Stimulated activated CD8-positive, alpha-beta memory T cell treated with anti-CD3 and anti-CD28 coated beads, Interleukin-12 subunit alpha, Interleukin-12 subunit beta, amount 100 ng/mL, for 24 hours (primary cell): ENCODE results near the gene C3orf70.

Source experiments
- DNase-seq: peaks from one replicate; pipeline ENCODE4 v3.0.0-alpha.2; 2020; ENCODE audit errors: extremely low read depth

Gene C3orf70, protein sequence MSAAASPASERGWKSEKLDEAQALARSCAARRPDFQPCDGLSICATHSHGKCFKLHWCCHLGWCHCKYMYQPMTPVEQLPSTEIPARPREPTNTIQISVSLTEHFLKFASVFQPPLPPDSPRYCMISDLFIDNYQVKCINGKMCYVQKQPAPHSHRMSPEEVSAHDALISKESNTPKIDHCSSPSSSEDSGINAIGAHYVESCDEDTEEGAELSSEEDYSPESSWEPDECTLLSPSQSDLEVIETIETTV

DNA sequence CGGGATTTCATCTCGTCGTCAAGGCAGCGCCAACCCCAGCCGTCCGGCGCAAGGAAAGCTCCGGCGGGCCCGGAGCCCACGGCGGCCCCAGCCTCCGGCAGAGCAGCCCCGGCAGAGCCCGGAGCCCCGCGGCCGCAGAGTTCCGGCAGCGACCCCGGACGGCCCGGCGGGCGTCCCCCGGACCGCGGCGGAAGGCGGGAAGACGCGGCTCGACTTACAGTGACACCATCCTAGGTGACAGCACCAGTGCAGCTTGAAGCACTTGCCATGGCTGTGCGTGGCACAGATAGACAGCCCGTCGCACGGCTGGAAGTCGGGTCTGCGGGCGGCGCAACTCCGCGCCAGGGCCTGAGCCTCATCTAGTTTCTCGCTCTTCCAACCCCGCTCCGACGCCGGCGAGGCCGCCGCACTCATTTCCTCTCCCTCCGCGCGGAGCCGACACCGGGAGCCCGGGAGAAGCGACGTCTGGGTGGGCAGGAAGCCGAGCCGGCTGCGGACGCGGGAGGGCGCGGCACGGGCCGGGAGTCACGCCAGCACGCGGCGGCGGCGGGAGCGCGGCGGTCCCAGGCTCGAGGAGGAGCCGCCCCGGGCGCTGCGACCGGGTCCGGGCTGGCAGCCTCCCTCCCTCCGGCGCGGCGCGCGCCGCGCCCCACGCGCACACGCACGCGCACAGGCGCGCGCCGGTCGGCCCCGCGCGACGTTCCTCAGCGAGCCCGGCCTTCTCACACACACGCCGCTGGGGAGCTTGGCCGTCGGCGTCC is at the start of gene C3orf70:
C3orf70 (minus strand) TSS at position 651 of the 761 bp plus-strand sequence; CDS start at position 414, 237 bp downstream.
- DNase-seq, result no peak

DNA sequence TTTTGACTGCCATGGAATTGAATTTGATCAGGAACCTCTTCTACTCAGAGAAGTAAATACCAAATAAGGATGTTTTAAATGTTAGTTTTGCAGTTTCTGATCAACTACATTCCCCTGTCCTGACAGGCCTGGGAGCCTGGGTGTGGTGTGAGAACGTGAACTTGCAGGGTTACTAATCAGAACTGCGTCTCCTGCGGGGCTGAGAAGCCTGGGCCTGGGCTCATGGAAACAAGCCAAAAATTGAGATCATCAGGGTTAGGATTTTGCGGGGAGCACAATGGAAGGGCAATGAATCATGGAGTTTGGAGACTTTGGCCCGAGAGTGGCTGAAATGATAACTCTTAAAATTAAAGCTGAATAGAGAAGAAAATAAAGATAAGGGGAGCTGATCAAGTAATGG is 47.8 kb upstream of the C3orf70 start:
- no peak for DNase-seq

DNA sequence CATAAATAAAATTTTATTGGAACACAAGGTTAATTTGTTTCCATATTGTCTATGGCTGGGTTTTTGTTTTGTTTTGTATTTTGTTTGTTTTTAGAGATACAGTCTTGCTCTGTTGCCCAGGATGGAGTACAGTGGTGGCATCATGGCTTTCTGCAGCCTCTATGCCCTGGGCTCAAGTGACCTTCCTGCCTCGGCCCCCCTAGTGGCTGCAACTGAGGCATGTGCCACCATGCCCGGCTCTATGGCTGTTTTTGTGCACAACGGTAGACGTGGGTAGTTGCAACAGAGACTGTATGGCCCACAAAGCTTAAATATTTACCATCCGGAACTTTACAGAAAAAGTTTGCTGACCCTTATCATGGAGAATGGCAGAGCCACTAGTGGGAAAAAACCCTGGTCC is 46.8 kb upstream of the C3orf70 start:
- no peak for DNase-seq

DNA sequence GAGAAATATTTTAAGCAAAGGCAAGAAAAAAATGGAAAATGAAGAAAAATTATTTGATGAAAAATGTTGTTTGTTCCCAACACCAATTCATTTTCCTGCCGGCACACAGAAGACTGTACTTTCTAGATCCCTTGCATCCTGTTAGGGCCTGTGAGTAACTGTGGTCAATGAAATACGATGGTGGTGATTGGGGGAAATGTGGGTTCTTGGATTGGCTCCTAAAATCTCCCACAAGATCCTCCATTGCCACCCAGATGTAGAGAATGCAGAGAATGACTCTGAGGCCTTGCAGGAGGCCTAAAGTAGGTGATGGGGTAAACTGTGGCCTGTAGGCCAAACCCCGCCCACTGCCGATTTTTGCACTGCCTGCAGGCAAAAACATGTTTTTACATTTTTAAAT is 46.3 kb upstream of the C3orf70 start:
- no peak for DNase-seq

DNA sequence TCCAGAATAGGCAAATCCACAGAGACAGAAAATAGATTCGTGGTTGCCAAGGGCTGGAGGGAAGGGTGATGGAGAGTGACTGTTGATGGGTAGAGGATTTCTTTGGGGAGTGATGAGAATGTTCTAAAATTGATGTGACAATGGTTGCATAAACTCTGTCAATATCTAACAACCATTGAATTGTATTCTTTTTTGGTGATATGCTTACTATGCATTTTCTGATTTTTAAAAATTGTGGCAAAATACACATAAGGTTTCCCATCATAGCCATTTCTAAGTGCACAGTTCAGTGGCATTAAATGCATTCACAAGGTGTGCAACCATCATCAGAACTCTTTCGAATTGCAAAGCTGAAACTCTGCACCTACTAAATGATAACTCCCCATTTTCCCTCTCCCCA is 44.2 kb upstream of the C3orf70 start:
- no peak for DNase-seq

DNA sequence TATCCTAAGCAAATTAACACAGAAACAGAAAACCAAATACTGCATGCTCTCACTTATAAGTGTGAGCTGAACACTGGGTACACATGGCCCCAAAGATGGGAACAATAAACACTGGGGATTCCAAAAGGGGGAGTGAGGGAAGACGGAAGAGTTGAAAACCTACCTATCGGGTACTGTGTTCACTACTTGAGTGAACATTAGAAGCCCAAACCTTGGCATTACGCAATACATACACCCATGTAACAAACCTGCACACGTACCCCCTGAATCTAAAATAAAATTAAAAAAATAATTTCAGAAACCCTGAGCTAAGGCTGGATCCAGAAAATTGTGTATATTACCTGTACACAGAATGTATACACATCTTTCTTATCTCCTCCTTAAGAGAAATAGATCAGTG is 42.8 kb upstream of the C3orf70 start:
- no peak for DNase-seq

DNA sequence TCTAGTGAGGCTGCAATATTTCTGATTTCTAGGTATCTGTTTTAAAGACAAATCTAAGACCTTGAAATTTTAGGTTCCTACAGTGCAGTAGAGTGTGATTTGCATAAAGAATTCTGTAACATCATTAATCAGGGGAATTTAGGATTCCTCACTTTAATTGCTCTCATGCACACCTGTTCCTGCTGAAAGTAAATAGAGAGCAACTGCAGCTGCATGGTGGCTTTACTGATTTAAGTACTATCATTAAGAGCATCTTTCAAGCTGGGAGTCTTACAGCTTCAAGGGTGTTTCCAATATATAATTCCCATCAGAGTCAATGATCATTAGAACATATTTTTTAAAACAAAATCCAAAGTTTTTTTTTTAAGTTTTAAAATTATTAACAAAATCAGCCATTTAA is 36.0 kb upstream of the C3orf70 start:
- DNase-seq, result no peak

DNA sequence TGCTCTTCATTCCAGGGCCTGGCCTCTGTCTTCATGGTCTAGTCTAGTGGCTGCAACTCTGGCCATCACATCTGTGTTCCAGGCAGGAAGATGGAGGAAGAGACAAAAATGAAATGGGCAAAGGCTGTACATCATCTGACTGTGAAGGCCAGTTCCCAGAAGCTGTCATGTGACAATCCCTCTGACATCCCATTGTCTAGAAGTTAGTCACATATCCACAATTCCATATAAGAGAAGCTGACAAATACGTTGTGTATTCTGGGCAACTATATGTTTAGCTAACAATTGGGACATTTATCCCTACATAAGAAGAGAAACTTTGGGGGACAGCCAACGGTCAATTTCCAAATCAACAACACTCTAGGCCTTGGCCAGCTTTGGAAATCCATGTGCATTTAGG is 34.5 kb upstream of the C3orf70 start:
- DNase-seq, result no peak

DNA sequence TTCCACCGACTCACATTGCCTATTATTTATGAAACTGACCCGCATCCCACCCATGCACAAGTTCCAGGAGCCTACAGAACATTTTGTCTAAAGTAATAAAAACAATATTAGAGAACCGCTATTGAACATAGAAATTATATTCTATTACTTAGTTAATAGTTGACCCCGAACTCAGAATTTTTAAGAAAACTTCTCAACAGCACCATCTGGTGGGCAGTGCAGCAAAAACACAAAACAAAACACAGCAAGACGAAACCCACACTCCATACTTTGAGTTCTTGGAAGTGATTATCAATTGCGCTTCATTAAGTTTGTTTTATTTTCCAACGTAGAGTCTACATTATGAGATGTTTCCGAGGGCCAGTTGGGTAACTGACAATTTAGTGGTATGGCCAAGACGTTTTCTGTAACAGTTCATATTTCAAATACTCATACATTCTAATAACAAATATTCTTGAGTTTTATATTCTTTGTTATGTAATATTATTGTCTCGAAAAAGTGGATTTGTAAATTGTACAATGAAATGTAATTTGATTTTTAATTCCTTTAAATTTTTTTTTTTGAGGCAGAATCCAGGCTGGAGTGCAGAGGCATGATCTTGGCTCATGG is 24.0 kb upstream of the C3orf70 start:
- no peak for DNase-seq

DNA sequence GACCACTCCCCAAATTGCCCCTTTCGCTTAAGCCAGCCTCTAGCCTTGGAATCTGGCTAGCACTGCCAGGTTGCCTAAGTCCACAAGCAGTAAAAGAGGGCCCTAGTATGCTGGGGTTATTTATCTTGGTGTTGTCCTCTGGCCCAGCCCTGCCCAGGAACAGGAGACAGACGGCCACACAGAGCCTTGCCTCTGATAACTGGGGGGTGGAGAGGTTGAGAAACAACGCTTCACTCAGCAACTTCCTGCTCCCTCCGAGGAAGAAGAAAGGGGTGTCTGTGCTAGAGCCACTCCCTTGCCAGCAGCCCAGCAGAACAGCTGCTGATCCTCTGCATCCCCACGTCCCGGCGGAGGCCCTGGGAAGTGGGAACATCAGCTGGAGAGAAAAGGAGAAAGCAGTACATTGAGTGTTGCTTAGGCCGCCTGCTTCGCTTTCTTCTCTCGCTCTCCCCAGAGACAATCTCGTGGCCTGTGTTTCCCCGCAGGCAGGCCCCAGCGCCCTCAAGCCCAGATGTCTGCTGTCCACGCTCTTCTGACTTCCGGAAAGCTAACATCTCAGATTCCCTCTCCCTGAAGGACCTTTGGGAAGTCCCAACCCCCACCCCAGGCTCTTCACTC is 22.6 kb upstream of the C3orf70 start:
- DNase-seq, result no peak

DNA sequence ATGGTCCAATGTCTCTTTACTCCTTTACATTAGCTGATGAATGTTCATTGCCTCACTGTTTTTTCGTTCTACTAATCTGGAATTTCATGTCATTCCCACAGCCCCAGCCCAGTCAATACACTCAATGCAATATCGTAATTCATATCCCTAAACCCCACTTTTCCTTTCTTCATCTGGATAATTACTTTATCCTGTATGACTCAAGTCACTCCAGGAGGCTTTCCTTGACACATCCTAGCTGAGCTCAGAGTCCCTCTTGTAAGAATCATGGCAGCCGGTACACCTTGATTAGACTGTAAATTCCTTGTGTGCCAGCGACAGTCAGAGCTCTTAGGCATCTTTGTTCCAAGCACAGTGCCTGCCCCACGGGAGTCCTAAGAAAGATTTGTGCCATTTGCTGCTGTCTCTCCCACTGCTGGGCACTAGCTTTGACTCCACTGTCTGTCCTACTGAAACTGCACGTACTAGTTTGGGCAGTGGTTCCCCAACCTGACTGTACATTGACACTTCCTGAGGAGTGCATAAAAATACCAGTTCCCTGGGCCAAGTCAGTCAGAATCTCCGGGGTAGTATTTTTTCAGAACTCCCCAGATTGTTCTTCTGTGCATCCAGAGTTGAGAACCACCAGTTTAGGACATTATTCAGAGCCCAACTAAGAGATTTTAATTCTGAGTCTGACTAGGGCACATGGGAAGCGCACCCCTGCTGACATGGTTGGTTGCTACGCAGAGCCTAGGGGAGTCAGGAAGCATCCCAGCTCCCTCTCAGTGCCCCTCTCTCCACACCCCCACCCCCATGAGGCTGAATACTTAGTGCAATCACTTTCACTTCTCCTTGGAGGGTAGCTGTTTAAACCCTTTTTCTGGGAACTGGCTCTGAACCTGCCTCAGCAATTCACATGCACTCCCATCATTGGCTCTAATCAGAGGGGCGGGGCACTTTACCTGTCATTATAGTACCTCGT is 19.5 kb upstream of the C3orf70 start:
- DNase-seq, result no peak

DNA sequence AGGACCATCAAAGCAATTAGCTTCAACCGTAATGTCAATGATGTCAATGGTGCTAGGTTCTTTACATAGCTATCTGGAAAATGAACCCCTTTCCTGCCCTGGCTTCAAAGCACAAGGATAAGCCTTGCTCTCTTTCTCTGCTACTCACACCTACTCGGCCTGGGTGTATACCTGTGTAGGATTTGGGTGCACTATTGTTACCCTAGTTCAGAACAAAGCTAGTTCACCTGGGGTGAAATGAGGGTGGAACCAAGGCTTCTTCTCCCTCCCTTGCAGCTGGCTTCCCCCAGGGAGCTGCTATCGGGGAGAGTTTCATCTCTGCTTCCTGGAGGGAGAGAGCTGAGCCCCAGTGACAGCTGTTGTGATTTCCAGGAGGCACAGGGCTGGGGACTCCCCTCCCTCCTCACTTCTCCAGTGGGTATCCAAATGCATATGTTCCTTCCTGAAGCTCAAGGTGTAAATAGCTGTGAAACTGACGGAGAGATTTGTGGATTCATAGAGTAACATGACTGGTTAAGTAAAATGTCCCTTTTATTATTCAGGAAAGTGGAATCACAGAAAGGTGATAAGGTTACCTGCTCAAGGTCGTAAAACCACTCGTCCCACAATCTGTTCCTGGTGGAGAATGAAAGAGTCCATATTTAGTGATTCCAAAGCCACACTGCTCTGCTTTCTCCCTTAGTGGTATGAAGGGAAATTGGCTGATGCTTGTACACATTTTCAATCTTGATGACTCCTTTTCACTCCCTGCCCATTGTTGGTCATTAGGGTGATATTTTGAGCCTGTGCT is 11.8 kb upstream of the C3orf70 start:
- DNase-seq, result no peak

DNA sequence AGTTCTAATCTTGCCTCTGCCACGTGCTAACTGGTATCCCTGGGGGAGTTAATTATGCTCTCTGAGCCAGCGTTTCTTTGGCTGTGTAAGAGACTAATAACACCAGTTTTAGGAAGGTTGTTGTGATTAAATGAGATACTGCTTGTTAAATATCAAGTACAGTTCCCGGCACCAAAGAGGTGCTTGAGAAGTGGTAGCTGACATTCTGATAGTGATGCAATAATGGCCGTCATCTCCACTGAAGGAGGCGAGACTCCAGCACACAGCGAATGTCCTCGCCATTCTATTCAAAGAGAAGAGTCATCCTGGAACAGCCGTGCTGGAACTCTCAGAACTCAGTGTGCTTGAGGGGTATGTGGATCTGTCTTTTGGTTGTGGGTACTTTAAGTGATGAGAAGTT is 9.8 kb upstream of the C3orf70 start:
- DNase-seq, result no peak

DNA sequence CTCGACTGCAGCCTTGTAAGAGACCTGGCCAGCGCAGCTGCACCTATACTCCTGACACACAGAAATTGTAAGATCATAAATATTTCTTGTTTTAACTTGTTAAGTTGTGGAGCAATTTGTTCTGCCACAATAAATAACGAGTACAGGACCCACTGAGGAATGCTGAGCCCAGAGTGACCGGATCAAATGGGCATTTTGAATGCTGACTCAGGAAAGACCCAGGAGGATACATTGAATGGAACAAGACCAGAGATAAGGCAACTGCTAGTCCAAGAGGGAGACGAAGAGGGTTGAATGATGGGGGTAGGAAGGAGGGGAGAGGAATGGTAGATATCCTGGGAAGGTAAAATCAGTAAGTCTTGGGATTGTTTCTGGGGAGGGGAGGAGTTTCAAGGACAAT is 8.9 kb upstream of the C3orf70 start:
- DNase-seq, result no peak

DNA sequence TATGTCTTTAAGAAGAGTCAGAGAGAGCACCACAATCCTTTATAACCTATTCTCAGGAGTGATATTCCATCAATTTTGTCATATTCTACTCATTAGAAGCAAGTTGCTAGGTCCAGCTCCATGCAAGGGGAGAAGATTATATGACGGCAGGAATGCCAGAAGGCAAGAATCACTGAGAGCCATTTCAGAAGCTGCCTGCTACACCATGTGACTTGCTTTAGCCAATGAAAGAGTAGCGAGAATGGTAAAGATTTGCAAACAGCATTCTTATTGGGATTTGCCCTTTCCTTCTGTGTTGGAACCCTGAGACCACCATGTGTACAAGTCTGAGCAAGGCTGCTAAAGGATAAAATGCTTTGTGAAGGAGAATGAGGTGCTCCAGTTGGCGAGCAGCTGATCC is 4.5 kb upstream of the C3orf70 start:
- no peak for DNase-seq

DNA sequence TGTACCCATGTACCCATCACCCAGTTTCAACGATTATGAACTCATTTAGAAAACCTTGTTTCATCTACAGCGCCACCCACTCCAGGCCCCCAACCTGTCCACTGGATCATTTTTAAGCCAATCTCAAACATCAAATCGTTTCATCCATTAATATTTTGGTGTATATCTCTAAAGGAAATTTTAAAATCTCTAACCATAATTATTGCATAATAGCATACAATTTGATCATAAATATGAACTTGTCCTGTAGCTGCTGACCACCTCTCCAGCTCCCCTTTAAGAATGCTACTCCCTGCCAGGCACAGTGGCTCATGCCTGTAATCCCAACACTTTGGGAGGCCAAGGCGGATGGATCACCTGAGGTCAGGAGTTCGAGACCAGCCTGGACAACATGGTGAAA is 2.8 kb upstream of the C3orf70 start:
- DNase-seq, result no peak

DNA sequence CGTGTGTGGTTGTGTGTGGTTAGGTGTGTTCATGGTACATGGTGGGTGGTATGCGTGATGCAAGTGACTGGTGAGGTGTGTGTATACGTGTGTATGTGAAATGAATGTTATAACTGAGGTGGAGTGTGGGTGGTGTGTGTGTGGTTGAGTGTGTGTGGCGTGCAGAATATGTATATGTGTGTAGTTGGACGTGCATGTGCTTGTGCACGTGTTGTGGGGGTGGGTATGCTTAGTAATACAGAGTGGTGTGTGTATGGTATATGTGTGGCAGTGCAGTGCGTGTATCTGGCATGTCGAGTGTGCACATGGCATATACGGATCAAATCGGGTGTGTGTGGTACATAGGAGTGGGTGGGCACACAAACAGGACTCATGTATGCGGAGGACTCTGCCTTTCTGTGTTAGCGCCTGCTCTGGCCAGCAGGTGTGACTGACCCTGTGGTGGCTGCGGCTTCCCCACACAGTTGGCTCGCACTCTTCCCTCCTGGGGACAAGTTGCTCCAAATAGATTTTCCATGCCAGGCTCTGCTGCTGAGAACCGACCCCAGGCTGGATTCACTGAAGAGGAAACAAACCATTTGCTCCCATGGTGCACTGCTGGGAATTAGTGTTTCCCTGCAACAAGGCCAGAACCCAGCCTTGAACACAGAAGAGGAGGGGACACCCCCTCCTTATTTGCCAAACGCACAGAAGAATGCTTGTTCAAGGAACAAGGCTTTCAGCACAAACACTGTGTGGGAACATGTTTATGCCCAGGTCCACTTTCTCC is 1.2 kb upstream of the C3orf70 start:
- no peak for DNase-seq

DNA sequence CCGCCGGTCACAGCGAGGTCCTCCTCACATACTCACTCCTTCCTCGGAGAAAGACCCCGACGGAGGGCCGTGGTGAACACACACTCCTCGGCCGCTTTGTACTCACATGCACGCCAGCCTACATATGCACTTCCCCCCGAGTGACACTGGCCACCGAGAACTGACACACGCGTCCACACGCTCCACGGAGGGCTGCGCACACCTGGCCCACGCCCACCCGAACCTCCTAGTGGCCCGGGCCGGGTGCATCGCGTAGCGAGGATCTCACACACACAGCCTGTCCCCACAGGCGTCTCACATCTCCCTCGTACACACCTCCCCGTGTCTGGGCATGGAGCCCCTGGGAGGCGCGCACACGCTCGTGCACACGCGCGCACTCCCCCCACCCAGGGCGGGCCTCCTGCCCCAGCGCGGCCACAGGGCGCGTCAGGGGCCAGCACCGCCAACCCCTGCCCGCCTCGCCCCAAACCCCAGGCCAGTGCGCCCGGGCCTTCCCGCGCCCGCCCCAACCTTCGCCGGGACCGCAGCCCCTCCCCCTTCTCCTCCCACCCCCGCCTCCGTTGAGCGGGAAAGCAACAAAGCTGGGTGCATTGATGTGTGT is 411 bp upstream of the C3orf70 start:
- no peak for DNase-seq

DNA sequence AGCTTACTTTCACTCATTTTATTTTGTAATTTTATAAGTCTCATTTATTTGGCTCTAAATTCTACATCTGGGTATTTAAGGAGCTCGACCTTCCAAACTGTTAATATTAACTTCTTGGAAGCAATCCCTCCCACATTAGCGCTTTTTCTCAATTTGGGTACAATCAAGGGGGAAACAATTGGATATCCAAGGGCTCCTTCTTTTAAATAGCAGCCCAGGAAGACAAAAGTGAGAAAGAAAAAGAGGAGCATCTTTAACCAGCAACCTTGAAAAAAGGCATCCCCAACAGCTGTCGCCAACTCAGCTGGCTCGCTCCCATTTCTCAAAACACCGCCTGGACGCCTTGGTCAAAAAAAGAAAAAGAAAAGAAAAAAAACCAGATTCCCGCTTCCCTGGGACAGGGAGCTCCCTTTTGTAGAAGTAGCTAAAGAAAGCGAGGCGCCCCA is 873 bp downstream of the C3orf70 start:
- DNase-seq, result no peak
